ENCODE data around the gene THSD7B. TPM values are rescaled to one million over a fixed set of nuclear protein-coding genes. Genes with fewer than 3 reads are reported as not detected.

The THSD7B gene
- total and polyA plus RNA-seq, 2 experiments from 2014 or later: 0.86 to 3.8 TPM

GRCh38 chr2:137718786-137719185, 953.4 kb downstream of the THSD7B start:
- no peak overlapping the region for H3K27ac Mint-ChIP-seq
- no peak for ATAC-seq
- no peaks in the 10 kb centered on the region for H3K27me3 ChIP-seq (ENCODE audit: insufficient read depth)
- no peak overlapping the region for H3K4me3 ChIP-seq
- no peak overlapping the region for H3K4me3 Mint-ChIP-seq
- H3K79me2 ChIP-seq (replicated peaks; ENCODE audit: insufficient read depth): no peaks in the 10 kb centered on the region
- no peak for DNase-seq (ENCODE audit: low spot score)
- no peaks in the 10 kb centered on the region for H3K4me1 Mint-ChIP-seq
- H3K9me2 ChIP-seq (ENCODE audit: insufficient read depth): peaks cover 4% of the 10 kb centered on the region; the same call in 1 of the 2 replicates
- H3K27ac ChIP-seq (ENCODE audit: low read depth): no peak overlapping the region
- peaks cover 9% of the 10 kb centered on the region; the same call in 1 of the 3 replicates for H3K36me3 Mint-ChIP-seq (ENCODE audit: low read depth)
- H3F3A ChIP-seq (replicated peaks; ENCODE audit: low read depth): no peaks in the 10 kb centered on the region
- H3K4me2 ChIP-seq: no peak overlapping the region
- no peak overlapping the region for H2AFZ ChIP-seq
- H3K9me3 Mint-ChIP-seq: peaks cover 33% of the 10 kb centered on the region
- H3K4me1 ChIP-seq (ENCODE audit: insufficient read depth): no peaks in the 10 kb centered on the region
- H4K20me1 ChIP-seq (replicated peaks; ENCODE audit: insufficient read depth): no peaks in the 10 kb centered on the region
- TF ChIP-seq NANOG (IDR thresholded peaks at IDR 0.05; ENCODE audit: borderline replicate concordance): no peak
- no peak for TF ChIP-seq EZH2 (IDR thresholded peaks at IDR 0.05; ENCODE audit: low read depth, unreplicated experiment)
- no peak for TF ChIP-seq EZH2phosphoT487 (IDR thresholded peaks at IDR 0.05; ENCODE audit: unreplicated experiment)
- TF ChIP-seq STAT1 (IDR thresholded peaks at IDR 0.05; ENCODE audit: unreplicated experiment): no peak
- no peak for TF ChIP-seq ZNF114 (CRISPR knock-in tag; IDR thresholded peaks at IDR 0.05)
- no peak for TF ChIP-seq POLR2AphosphoS5 (IDR thresholded peaks at IDR 0.05; ENCODE audit: low read depth)
- TF ChIP-seq ETS1 (IDR thresholded peaks at IDR 0.05): no peak
- no peak for TF ChIP-seq JUNB (IDR thresholded peaks at IDR 0.05; ENCODE audit: unreplicated experiment)
- TF ChIP-seq CREB1 (CRISPR knock-in tag; IDR thresholded peaks at IDR 0.05; ENCODE audit: low read depth): no peak
- TF ChIP-seq, protein P1, sequence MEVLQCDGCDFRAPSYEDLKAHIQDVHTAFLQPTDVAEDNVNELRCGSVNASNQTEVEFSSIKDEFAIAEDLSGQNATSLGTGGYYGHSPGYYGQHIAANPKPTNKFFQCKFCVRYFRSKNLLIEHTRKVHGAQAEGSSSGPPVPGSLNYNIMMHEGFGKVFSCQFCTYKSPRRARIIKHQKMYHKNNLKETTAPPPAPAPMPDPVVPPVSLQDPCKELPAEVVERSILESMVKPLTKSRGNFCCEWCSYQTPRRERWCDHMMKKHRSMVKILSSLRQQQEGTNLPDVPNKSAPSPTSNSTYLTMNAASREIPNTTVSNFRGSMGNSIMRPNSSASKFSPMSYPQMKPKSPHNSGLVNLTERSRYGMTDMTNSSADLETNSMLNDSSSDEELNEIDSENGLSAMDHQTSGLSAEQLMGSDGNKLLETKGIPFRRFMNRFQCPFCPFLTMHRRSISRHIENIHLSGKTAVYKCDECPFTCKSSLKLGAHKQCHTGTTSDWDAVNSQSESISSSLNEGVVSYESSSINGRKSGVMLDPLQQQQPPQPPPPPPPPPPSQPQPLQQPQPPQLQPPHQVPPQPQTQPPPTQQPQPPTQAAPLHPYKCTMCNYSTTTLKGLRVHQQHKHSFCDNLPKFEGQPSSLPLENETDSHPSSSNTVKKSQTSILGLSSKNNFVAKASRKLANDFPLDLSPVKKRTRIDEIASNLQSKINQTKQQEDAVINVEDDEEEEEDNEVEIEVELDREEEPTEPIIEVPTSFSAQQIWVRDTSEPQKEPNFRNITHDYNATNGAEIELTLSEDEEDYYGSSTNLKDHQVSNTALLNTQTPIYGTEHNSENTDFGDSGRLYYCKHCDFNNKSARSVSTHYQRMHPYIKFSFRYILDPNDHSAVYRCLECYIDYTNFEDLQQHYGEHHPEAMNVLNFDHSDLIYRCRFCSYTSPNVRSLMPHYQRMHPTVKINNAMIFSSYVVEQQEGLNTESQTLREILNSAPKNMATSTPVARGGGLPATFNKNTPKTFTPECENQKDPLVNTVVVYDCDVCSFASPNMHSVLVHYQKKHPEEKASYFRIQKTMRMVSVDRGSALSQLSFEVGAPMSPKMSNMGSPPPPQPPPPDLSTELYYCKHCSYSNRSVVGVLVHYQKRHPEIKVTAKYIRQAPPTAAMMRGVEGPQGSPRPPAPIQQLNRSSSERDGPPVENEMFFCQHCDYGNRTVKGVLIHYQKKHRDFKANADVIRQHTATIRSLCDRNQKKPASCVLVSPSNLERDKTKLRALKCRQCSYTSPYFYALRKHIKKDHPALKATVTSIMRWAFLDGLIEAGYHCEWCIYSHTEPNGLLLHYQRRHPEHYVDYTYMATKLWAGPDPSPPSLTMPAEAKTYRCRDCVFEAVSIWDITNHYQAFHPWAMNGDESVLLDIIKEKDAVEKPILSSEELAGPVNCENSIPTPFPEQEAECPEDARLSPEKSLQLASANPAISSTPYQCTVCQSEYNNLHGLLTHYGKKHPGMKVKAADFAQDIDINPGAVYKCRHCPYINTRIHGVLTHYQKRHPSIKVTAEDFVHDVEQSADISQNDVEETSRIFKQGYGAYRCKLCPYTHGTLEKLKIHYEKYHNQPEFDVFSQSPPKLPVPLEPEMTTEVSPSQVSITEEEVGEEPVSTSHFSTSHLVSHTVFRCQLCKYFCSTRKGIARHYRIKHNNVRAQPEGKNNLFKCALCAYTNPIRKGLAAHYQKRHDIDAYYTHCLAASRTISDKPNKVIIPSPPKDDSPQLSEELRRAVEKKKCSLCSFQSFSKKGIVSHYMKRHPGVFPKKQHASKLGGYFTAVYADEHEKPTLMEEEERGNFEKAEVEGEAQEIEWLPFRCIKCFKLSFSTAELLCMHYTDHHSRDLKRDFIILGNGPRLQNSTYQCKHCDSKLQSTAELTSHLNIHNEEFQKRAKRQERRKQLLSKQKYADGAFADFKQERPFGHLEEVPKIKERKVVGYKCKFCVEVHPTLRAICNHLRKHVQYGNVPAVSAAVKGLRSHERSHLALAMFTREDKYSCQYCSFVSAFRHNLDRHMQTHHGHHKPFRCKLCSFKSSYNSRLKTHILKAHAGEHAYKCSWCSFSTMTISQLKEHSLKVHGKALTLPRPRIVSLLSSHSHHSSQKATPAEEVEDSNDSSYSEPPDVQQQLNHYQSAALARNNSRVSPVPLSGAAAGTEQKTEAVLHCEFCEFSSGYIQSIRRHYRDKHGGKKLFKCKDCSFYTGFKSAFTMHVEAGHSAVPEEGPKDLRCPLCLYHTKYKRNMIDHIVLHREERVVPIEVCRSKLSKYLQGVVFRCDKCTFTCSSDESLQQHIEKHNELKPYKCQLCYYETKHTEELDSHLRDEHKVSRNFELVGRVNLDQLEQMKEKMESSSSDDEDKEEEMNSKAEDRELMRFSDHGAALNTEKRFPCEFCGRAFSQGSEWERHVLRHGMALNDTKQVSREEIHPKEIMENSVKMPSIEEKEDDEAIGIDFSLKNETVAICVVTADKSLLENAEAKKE (CRISPR knock-in tag; IDR thresholded peaks at IDR 0.05): no peak
- TF ChIP-seq ZNF331 (CRISPR knock-in tag; IDR thresholded peaks at IDR 0.05; ENCODE audit: low read depth): no peak
- no peak for TF ChIP-seq CTCF (conservative IDR thresholded peaks at IDR 0.05; ENCODE audit: low read depth in 2 of 2)
- TF ChIP-seq, protein P2, sequence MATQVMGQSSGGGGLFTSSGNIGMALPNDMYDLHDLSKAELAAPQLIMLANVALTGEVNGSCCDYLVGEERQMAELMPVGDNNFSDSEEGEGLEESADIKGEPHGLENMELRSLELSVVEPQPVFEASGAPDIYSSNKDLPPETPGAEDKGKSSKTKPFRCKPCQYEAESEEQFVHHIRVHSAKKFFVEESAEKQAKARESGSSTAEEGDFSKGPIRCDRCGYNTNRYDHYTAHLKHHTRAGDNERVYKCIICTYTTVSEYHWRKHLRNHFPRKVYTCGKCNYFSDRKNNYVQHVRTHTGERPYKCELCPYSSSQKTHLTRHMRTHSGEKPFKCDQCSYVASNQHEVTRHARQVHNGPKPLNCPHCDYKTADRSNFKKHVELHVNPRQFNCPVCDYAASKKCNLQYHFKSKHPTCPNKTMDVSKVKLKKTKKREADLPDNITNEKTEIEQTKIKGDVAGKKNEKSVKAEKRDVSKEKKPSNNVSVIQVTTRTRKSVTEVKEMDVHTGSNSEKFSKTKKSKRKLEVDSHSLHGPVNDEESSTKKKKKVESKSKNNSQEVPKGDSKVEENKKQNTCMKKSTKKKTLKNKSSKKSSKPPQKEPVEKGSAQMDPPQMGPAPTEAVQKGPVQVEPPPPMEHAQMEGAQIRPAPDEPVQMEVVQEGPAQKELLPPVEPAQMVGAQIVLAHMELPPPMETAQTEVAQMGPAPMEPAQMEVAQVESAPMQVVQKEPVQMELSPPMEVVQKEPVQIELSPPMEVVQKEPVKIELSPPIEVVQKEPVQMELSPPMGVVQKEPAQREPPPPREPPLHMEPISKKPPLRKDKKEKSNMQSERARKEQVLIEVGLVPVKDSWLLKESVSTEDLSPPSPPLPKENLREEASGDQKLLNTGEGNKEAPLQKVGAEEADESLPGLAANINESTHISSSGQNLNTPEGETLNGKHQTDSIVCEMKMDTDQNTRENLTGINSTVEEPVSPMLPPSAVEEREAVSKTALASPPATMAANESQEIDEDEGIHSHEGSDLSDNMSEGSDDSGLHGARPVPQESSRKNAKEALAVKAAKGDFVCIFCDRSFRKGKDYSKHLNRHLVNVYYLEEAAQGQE (IDR thresholded peaks at IDR 0.05; ENCODE audit: unreplicated experiment): no peak
- H3K27me3 Mint-ChIP-seq (ENCODE audit: insufficient read depth, low read depth, poor library complexity): no peaks in the 10 kb centered on the region
- no peaks in the 10 kb centered on the region for H3K36me3 ChIP-seq (ENCODE audit: insufficient read depth)
